Measurements from ENCODE around the gene ARMC8. TPM values are rescaled to one million over a fixed set of nuclear protein-coding genes. Genes with fewer than 3 reads are reported as not detected.

ARMC8 gene
- total and polyA plus RNA-seq, 8 donors: 11.7 to 125 (median 37.4) TPM

- no peak for DNase-seq
- Histone ChIP-seq H3K27ac (no peak overlapping the region), H3K4me1 (peaks cover 0 to 47% (median 11%) of the 10 kb centered on the region in 4 donors)
Measured at GRCh38 chr3:138197524-138197923, 10.4 kb downstream of the ARMC8 start.

GRCh38 chr3:138199851-138200250, 12.8 kb downstream of the ARMC8 start:
- intact Hi-C loops (cut with DNase I; ENCODE audit: low total_unique reads): no loop called here
- DNase-seq: no peak

More at GRCh38 chr3:138197524-138197923, 10.4 kb downstream of the ARMC8 start:
- intact Hi-C loops (cut with DNase I; ENCODE audit: low total_unique reads): no loop called here
- H3K9me3 ChIP-seq: no peaks in the 10 kb centered on the region
- peaks cover 0 to 7% (median 2%) of the 10 kb centered on the region in 4 donors for H3K36me3 ChIP-seq
- no peaks in the 10 kb centered on the region for H3K27me3 ChIP-seq
- no peak overlapping the region for H3K4me3 ChIP-seq
- TF ChIP-seq EP300 (IDR thresholded peaks at IDR 0.05) (no peak), POLR2AphosphoS5 (IDR thresholded peaks at IDR 0.05) (no peak), POLR2A (IDR thresholded peaks at IDR 0.05) (no peak), CTCF (IDR thresholded peaks at IDR 0.05) (no peak)
- WGBS, 5 donors: 58 to 74% (median 63%) methylated on average over 1 of the region's 1 CpG

GRCh38 chr3:138200424-138200823, 13.3 kb downstream of the ARMC8 start:
- Histone ChIP-seq H3K27me3 (no peaks in the 10 kb centered on the region), H3K4me1 (peaks cover 0 to 68% (median 14%) of the 10 kb centered on the region in 4 donors), H3K4me3 (no peak overlapping the region), H3K27ac (no peak overlapping the region), H3K9me3 (no peaks in the 10 kb centered on the region), H3K36me3 (peaks cover 0 to 7% (median 0%) of the 10 kb centered on the region in 4 donors)
- DNase-seq: no peak
- no peak for TF ChIP-seq EP300 (IDR thresholded peaks at IDR 0.05)
- TF ChIP-seq POLR2A (IDR thresholded peaks at IDR 0.05): no peak
- TF ChIP-seq CTCF (IDR thresholded peaks at IDR 0.05): no peak
- no peak for TF ChIP-seq POLR2AphosphoS5 (IDR thresholded peaks at IDR 0.05)
- intact Hi-C loops (cut with DNase I; ENCODE audit: low total_unique reads): no loop called here
- WGBS, 5 donors: 75 to 95% (median 80%) methylated on average over 1 of the region's 1 CpG

More at GRCh38 chr3:138199851-138200250, 12.8 kb downstream of the ARMC8 start:
- Histone ChIP-seq H3K27ac (no peak overlapping the region), H3K4me3 (no peak overlapping the region), H3K9me3 (no peaks in the 10 kb centered on the region), H3K4me1 (peaks cover 0 to 64% (median 11%) of the 10 kb centered on the region in 4 donors), H3K27me3 (no peaks in the 10 kb centered on the region), H3K36me3 (peaks cover 0 to 7% (median 0%) of the 10 kb centered on the region in 4 donors)
- 74 to 90% (median 78%) methylated on average over 2 of the region's 2 CpGs for WGBS, 5 donors
- TF ChIP-seq POLR2A (IDR thresholded peaks at IDR 0.05) (no peak), CTCF (IDR thresholded peaks at IDR 0.05) (no peak), POLR2AphosphoS5 (IDR thresholded peaks at IDR 0.05) (no peak), EP300 (IDR thresholded peaks at IDR 0.05) (no peak)

GRCh38 chr3:138202945-138203701, 16.0 kb downstream of the ARMC8 start:
- H3K4me1 ChIP-seq: peaks cover 5 to 65% (median 13%) of the 10 kb centered on the region in 4 donors
- WGBS, 5 donors: 80 to 92% (median 84%) methylated on average over 3 of the region's 3 CpGs
- no peak for DNase-seq
- H3K27ac ChIP-seq: no peak overlapping the region
- no peaks in the 10 kb centered on the region for H3K27me3 ChIP-seq
- peaks cover 0 to 4% (median 0%) of the 10 kb centered on the region in 4 donors for H3K36me3 ChIP-seq
- no peak overlapping the region for H3K4me3 ChIP-seq
- intact Hi-C loops (cut with DNase I; ENCODE audit: low total_unique reads): no loop called here
- no peak for TF ChIP-seq EP300 (IDR thresholded peaks at IDR 0.05)
- no peak for TF ChIP-seq POLR2AphosphoS5 (IDR thresholded peaks at IDR 0.05)
- TF ChIP-seq CTCF (IDR thresholded peaks at IDR 0.05): no peak
- no peak for TF ChIP-seq POLR2A (IDR thresholded peaks at IDR 0.05)
- H3K9me3 ChIP-seq: no peaks in the 10 kb centered on the region

Measured in stomach (tissue), 9 donors.